AG09319 (cell line): ENCODE measurements around the gene THAP9.
"Not testable (repeated sequence)": the region's sequence is repeated elsewhere in the genome, so short reads cannot be mapped to it uniquely, and the experiment has no call there.

Source experiments
- DNase-seq: peaks from one replicate; pipeline ENCODE4 v3.0.0-alpha.2; 2010; ENCODE audit warnings: low read depth; ENCODE audit errors: extremely low read depth
- CTCF ChIP-seq: IDR thresholded peaks from 2 replicates; pipeline ENCODE4 v1.5.1; 2011; ENCODE audit warnings: low read depth, mild to moderate bottlenecking, inconsistent platforms, low read length, moderate library complexity

THAP9 gene

GRCh38 chr4:82900411-82901182 lies at the start of gene THAP9:
Gene THAP9 (plus strand): TSS chr4:82900735. CDS start chr4:82900803, 68 bp downstream.
- TF ChIP-seq CTCF: no peak
- peak; percentile 99 for DNase-seq

- no peak for DNase-seq
- no peak for TF ChIP-seq CTCF
These were observed 49.2 kb upstream of the THAP9 start for GRCh38 chr4:82851318-82851717.

- no peak for DNase-seq
- peak; percentile 31 for TF ChIP-seq CTCF
These were observed 48.4 kb upstream of the THAP9 start for GRCh38 chr4:82851885-82852750.

GRCh38 chr4:82852751-82853285 lies 47.7 kb upstream of the THAP9 start:
- TF ChIP-seq CTCF: no peak
- no peak for DNase-seq

- DNase-seq: not testable (repeated sequence)
These were observed 40.0 kb upstream of the THAP9 start for GRCh38 chr4:82860487-82860886.

GRCh38 chr4:82861529-82861928 lies 39.0 kb upstream of the THAP9 start:
- no peak for TF ChIP-seq CTCF
- no peak for DNase-seq

GRCh38 chr4:82864336-82864979 lies 36.1 kb upstream of the THAP9 start:
- no peak for TF ChIP-seq CTCF
- DNase-seq: no peak
